ENCODE data around the gene EPN3. TPM values are rescaled to one million over a fixed set of nuclear protein-coding genes. Genes with fewer than 3 reads are reported as not detected.
A peak's percentile ranks its signal among the peaks of the same experiment; 100 is the strongest.

The EPN3 gene
- total RNA-seq, 2 experiments from 2014 or later, result 0.28 TPM; not detected in 1

GRCh38 chr17:50505591-50506130, 26.9 kb upstream of the EPN3 start:
- POLR2A ChIA-PET, result interaction anchor here (1.3 kb wide), 1 partner anchor 12 kb away, joined by 3 read pairs; no protein-coding TSS in a partner anchor
- peaks cover 15% of the 10 kb centered on the region for H3K4me1 ChIP-seq (ENCODE audit: insufficient read depth, low read length, poor library complexity, severe bottlenecking)
- no peak overlapping the region for H2AFZ ChIP-seq (ENCODE audit: low read length)
- DNase-seq (ENCODE audit: low spot score), result no peak
- no TSS peak for BruUV-seq (replicated peaks)
- no peaks in the 10 kb centered on the region for H3K9me2 ChIP-seq (ENCODE audit: insufficient read depth, low read length)
- H3K79me2 ChIP-seq (ENCODE audit: insufficient read depth, low read depth, low read length), result no peaks in the 10 kb centered on the region
- no peak for TF ChIP-seq EZH2phosphoT487 (IDR thresholded peaks at IDR 0.05; ENCODE audit: borderline replicate concordance, low read depth, low read length)
- TF ChIP-seq CTCF (conservative IDR thresholded peaks at IDR 0.05; ENCODE audit: low read length), result no peak
- H3K27ac ChIP-seq (ENCODE audit: low read depth, low read length, poor library complexity, severe bottlenecking), result no peak overlapping the region
- CTCF ChIA-PET (ENCODE audit: unreplicated experiment), result no interaction called here
- H3K36me3 ChIP-seq (ENCODE audit: insufficient read depth, low read length), result no peaks in the 10 kb centered on the region
- no peaks in the 10 kb centered on the region for H3K9me3 ChIP-seq (ENCODE audit: low read length)
- intact Hi-C loops (cut with micrococcal nuclease; ENCODE audit: unreplicated experiment), result no loop called here
- H4K20me1 ChIP-seq (ENCODE audit: insufficient read depth, low read length), result no peaks in the 10 kb centered on the region
- no peak overlapping the region for H3K4me2 ChIP-seq (ENCODE audit: low read length)
- no peak overlapping the region for H3K4me3 ChIP-seq (ENCODE audit: low read depth, low read length, poor library complexity, severe bottlenecking)

GRCh38 chr17:50506298-50506697, 26.2 kb upstream of the EPN3 start:
- BruUV-seq (replicated peaks), result no TSS peak
- no peak for DNase-seq (ENCODE audit: low spot score)
- no peaks in the 10 kb centered on the region for H3K9me3 ChIP-seq (ENCODE audit: low read length)
- H3K27ac ChIP-seq (ENCODE audit: low read depth, low read length, poor library complexity, severe bottlenecking), result no peak overlapping the region
- intact Hi-C loops (cut with micrococcal nuclease; ENCODE audit: unreplicated experiment), result no loop called here
- ChIA-PET POLR2A (interaction anchor here (0.6 kb wide), 2 partner anchors 11 to 20 kb away, joined by 3 read pairs; no protein-coding TSS in a partner anchor), CTCF (ENCODE audit: unreplicated experiment) (no interaction called here)
- no peak overlapping the region for H3K4me3 ChIP-seq (ENCODE audit: low read depth, low read length, poor library complexity, severe bottlenecking)
- no peaks in the 10 kb centered on the region for H3K36me3 ChIP-seq (ENCODE audit: insufficient read depth, low read length)
- H3K79me2 ChIP-seq (ENCODE audit: insufficient read depth, low read depth, low read length), result no peaks in the 10 kb centered on the region
- peaks cover 15% of the 10 kb centered on the region for H3K4me1 ChIP-seq (ENCODE audit: insufficient read depth, low read length, poor library complexity, severe bottlenecking)
- no peak overlapping the region for H2AFZ ChIP-seq (ENCODE audit: low read length)
- no peak overlapping the region for H3K4me2 ChIP-seq (ENCODE audit: low read length)
- H4K20me1 ChIP-seq (ENCODE audit: insufficient read depth, low read length), result no peaks in the 10 kb centered on the region
- no peaks in the 10 kb centered on the region for H3K9me2 ChIP-seq (ENCODE audit: insufficient read depth, low read length)
- TF ChIP-seq EZH2phosphoT487 (IDR thresholded peaks at IDR 0.05; ENCODE audit: borderline replicate concordance, low read depth, low read length) (no peak), CTCF (conservative IDR thresholded peaks at IDR 0.05; ENCODE audit: low read length) (no peak)

- peaks cover 15% of the 10 kb centered on the region for H3K4me1 ChIP-seq (ENCODE audit: insufficient read depth, low read length, poor library complexity, severe bottlenecking)
- no peak; the same call in 1 of the 2 replicates for TF ChIP-seq CTCF (conservative IDR thresholded peaks at IDR 0.05; ENCODE audit: low read length)
- no peak for TF ChIP-seq EZH2phosphoT487 (IDR thresholded peaks at IDR 0.05; ENCODE audit: borderline replicate concordance, low read depth, low read length)
- DNase-seq (ENCODE audit: low spot score), result peak; percentile 82
- peak within 1 kb of the TSS; percentile 98 for H2AFZ ChIP-seq (ENCODE audit: low read length)
- intact Hi-C loops (cut with micrococcal nuclease; ENCODE audit: unreplicated experiment), result no loop called here
- no peaks in the 10 kb centered on the region for H3K36me3 ChIP-seq (ENCODE audit: insufficient read depth, low read length)
- CTCF ChIA-PET (ENCODE audit: unreplicated experiment), result no interaction called here
- BruUV-seq (replicated peaks), result no TSS peak
- peak within 1 kb of the TSS; percentile 79 for H3K4me3 ChIP-seq (ENCODE audit: low read depth, low read length, poor library complexity, severe bottlenecking)
- H3K9me2 ChIP-seq (ENCODE audit: insufficient read depth, low read length), result no peaks in the 10 kb centered on the region
- H3K9me3 ChIP-seq (ENCODE audit: low read length), result no peaks in the 10 kb centered on the region
- POLR2A ChIA-PET, result no interaction called here
- H3K4me2 ChIP-seq (ENCODE audit: low read length), result peak within 1 kb of the TSS; percentile 82
- H3K27ac ChIP-seq (ENCODE audit: low read depth, low read length, poor library complexity, severe bottlenecking), result peak within 1 kb of the TSS; percentile 26
- H4K20me1 ChIP-seq (ENCODE audit: insufficient read depth, low read length), result no peaks in the 10 kb centered on the region
- H3K79me2 ChIP-seq (ENCODE audit: insufficient read depth, low read depth, low read length), result no peaks in the 10 kb centered on the region
Observed at GRCh38 chr17:50507871-50508572, 24.5 kb upstream of the EPN3 start, which contains the start of gene MYCBPAP. MYCBPAP (plus strand) TSS chr17:50508439; CDS start chr17:50508675, 236 bp downstream.

Measured in OCI-LY7 (cell line).